MCF 10A (cell line): Measurements from ENCODE around the gene RBM5. TPM values are rescaled to one million over a fixed set of nuclear protein-coding genes. Genes with fewer than 3 reads are reported as not detected.

Experiments
- BruUV-seq: library from RNA; stranded (reverse); fragments of 400-500 nt; replicated peaks from 2 replicates; lab custom pipeline; 2021; lab: Mats Ljungman, UMichigan
- CTCF ChIA-PET: fragments of 300-600 bp; sonication (Branson Sonifier 250); formaldehyde crosslinking; extraction: SDS; loops from one replicate; lab custom pipeline; 2021; ENCODE audit warnings: antibody characterized with exemption, inconsistent platforms; lab: Yijun Ruan, JAX
- POLR2A ChIA-PET: fragments of 300-600, 350-650 bp; sonication (Branson Sonifier 250); formaldehyde crosslinking; extraction: SDS; loops from one replicate; lab custom pipeline; 2020; ENCODE audit warnings: antibody characterized with exemption, inconsistent platforms; lab: Yijun Ruan, JAX
- DNase-seq: peaks from one replicate; pipeline ENCODE4 v3.0.0-alpha.2; 2018; ENCODE audit not compliant: unreplicated experiment
- H3K27ac Mint-ChIP-seq: one replicate; pipeline ENCODE4 v1.8.0; 2022; ENCODE audit warnings: mild to moderate bottlenecking, low read depth, mixed read lengths; ENCODE audit not compliant: unreplicated experiment
- H3K27me3 Mint-ChIP-seq: one replicate; pipeline ENCODE4 v1.8.0; 2022; ENCODE audit warnings: mixed read lengths; ENCODE audit not compliant: insufficient read depth, unreplicated experiment
- H3K36me3 Mint-ChIP-seq: one replicate; pipeline ENCODE4 v1.8.0; 2022; ENCODE audit warnings: mild to moderate bottlenecking, moderate library complexity, mixed read lengths; ENCODE audit not compliant: insufficient read depth, unreplicated experiment
- H3K4me1 Mint-ChIP-seq: one replicate; pipeline ENCODE4 v1.8.0; 2022; ENCODE audit warnings: mixed read lengths; ENCODE audit not compliant: insufficient read depth, unreplicated experiment
- H3K4me3 Mint-ChIP-seq: one replicate; pipeline ENCODE4 v1.8.0; 2022; ENCODE audit warnings: mild to moderate bottlenecking, moderate library complexity, mixed read lengths; ENCODE audit not compliant: unreplicated experiment
- H3K9me3 Mint-ChIP-seq: one replicate; pipeline ENCODE4 v1.8.0; 2022; ENCODE audit warnings: mixed read lengths; ENCODE audit not compliant: unreplicated experiment
- intact Hi-C: fragments of 100-400 bp; cut with micrococcal nuclease; formaldehyde crosslinking; loops from 2 replicates; pipeline ENCODE4 v1.14.1; 2022
- total RNA-seq: library from RNA; stranded (reverse); gene quantifications from 2 replicates; pipeline ENCODE4 v1.2.3, GENCODE V29; 2022
- TF ChIP-seq, protein P1 (sequence below): fragments of 200-600 bp; IDR thresholded peaks from one replicate; pipeline ENCODE4 v1.8.0; 2022; ENCODE audit warnings: antibody characterized with exemption, mild to moderate bottlenecking; ENCODE audit not compliant: unreplicated experiment

RBM5 gene
- total RNA-seq, 1 experiment from 2014 or later, result 138 TPM

DNA sequence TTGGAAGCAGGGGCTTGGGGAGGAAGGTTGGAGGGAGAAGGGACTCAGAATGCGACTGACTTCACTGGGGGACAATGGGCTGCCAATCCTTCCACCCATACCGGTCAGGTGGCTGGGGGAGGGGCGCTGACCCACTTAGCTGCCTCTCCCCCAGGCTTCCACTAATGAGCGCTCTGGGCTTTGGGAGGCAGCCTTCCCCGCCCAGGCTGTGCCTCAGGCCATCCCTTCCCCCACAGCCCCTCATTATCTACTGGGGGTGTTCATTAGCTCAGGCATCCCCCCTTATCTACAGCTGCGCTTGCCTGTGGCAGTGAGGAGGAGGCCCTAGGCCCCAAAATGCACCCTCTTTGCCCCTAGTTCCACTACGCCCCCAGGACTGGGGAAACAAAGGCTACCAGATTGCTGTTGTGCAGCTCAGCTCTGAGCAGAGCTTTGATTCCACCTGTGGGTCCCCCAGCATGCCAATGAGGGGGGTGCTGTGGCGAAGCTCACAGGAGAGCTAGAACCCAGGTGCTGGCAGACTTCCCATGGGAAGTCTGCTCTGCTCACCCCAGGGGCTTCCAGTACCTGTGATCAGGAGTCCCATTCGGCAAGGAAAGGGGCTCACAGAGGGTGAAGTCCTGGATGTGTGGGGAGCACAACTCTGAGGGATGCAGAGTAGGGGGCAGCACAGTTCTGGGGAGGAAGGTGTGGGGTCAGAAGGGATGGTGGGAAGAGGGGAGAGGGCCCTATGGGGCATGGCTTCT lies 37.0 kb downstream of the RBM5 start:
- DNase-seq, result no peak
- TF ChIP-seq, protein P1, sequence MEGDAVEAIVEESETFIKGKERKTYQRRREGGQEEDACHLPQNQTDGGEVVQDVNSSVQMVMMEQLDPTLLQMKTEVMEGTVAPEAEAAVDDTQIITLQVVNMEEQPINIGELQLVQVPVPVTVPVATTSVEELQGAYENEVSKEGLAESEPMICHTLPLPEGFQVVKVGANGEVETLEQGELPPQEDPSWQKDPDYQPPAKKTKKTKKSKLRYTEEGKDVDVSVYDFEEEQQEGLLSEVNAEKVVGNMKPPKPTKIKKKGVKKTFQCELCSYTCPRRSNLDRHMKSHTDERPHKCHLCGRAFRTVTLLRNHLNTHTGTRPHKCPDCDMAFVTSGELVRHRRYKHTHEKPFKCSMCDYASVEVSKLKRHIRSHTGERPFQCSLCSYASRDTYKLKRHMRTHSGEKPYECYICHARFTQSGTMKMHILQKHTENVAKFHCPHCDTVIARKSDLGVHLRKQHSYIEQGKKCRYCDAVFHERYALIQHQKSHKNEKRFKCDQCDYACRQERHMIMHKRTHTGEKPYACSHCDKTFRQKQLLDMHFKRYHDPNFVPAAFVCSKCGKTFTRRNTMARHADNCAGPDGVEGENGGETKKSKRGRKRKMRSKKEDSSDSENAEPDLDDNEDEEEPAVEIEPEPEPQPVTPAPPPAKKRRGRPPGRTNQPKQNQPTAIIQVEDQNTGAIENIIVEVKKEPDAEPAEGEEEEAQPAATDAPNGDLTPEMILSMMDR, result no peak
- no peak overlapping the region for H3K27ac Mint-ChIP-seq
- H3K9me3 Mint-ChIP-seq, result no peaks in the 10 kb centered on the region
- BruUV-seq, result no TSS peak
- intact Hi-C loops, result no loop called here
- peaks cover 19% of the 10 kb centered on the region for H3K36me3 Mint-ChIP-seq
- no peaks in the 10 kb centered on the region for H3K27me3 Mint-ChIP-seq
- POLR2A ChIA-PET, result interaction anchor here (0.9 to 1.0 kb wide), 2 partner anchors 9 to 57 kb away, joined by 3 read pairs; no protein-coding TSS in a partner anchor
- H3K4me3 Mint-ChIP-seq, result no peak overlapping the region
- CTCF ChIA-PET, result interaction anchor here (0.6 to 16.6 kb wide), 3 partner anchors 10 to 100 kb away, joined by 3 to 245 read pairs (median 4); partner anchors contain the start of gene GNAT1
- peaks cover 15% of the 10 kb centered on the region for H3K4me1 Mint-ChIP-seq

DNA sequence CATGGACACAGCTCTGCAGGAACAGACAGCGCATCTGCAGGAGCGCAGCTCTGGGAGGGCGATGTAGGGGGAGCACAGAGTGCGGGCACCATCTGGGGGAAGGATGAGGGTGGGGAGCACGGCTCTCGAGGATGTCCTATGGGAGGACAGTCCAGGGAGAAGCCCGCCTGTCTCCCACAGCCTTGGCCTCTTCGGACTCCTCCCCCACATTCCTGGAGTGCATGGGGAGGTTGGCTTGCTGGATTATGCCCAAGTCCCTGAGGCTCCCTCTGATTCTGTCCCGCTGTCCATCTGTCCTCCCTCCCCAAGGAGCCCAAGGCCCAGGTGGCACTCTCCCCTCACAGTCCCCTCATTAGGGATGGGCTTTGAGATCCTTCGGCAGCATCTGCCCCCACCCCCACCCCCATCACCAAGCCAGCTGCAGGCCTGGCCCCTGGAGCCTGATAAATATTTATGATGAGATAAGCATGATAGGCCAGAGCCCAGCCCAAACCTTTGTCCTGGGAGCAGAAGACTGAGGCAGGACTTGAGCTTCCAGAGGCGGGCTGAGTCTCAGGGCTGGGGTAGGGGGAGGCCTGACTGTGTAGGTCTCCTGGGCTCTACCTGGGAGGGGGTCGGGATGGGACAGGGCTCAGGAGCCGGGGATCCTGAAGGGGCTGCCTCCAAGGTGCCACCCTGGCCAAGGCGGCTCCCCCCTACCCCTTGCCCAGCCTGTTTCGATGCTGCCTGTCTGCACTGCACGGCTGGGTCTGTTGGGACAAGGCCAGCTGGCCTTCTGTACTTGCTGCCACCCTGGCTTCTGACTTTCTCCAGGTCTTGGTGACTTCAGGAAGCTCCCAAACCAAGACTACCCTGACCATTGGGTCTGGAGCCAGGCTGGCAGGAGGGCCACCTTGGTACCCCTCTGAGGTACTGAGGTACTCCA lies 37.8 kb downstream of the RBM5 start:
- Mint-ChIP-seq H3K27me3 (no peaks in the 10 kb centered on the region), H3K27ac (no peak overlapping the region), H3K36me3 (peaks cover 12% of the 10 kb centered on the region), H3K4me3 (no peak overlapping the region), H3K9me3 (no peaks in the 10 kb centered on the region), H3K4me1 (peaks cover 15% of the 10 kb centered on the region)
- ChIA-PET CTCF (interaction anchor here (0.6 to 16.6 kb wide), 3 partner anchors 9 to 62 kb away, joined by 3 to 245 read pairs (median 4); partner anchors contain the start of gene GNAT1), POLR2A (interaction anchor here (0.9 to 1.0 kb wide), 2 partner anchors 8 to 56 kb away, joined by 3 read pairs; no protein-coding TSS in a partner anchor)
- peak; percentile 47 for DNase-seq
- intact Hi-C loops, result no loop called here
- TF ChIP-seq, protein P1, result no peak
- BruUV-seq, result no TSS peak

DNA sequence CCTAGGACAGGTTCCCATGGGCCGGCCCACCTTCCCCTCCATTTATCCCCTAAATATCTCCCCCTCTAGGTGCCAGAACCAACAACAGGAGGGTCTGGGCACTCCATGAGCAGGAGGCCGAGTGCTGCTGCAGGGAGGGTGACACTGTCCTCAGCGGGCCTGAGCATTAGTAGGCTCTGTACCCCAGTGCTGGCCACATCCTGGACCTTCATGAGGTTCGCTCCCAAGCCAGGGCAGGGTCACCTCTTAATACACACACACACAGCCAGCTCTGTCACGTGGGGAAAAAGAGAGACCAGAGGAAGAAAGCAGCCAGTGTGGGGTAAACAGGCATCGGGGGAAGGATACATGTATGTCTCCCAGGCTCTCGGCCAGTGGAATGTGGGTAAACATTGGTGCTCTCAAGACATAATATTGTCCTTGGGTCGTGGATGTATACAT lies 38.6 kb downstream of the RBM5 start:
- Mint-ChIP-seq H3K4me3 (no peak overlapping the region), H3K36me3 (peaks cover 7% of the 10 kb centered on the region), H3K9me3 (no peaks in the 10 kb centered on the region), H3K4me1 (peaks cover 10% of the 10 kb centered on the region), H3K27ac (no peak overlapping the region), H3K27me3 (no peaks in the 10 kb centered on the region)
- POLR2A ChIA-PET, result no interaction called here
- CTCF ChIA-PET, result interaction anchor here (0.6 to 16.6 kb wide), 2 partner anchors 51 to 62 kb away, joined by 3 to 245 read pairs; partner anchors contain the start of gene GNAT1
- no TSS peak for BruUV-seq
- no peak for DNase-seq
- intact Hi-C loops, result no loop called here
- TF ChIP-seq, protein P1, result no peak
